DOHH2 (cell line): Measurements from ENCODE around the gene DIPK2B.

ENCODE experiments used
- EZH2phosphoT487 ChIP-seq: fragments of 200-600 bp; sonication (generic); IDR thresholded peaks from 2 replicates; pipeline ENCODE4 v1.6.1; 2017; ENCODE audit warnings: borderline replicate concordance, mild to moderate bottlenecking, antibody characterized with exemption, low read length, moderate library complexity, mixed read lengths
- TF ChIP-seq, protein P1 (sequence below): fragments of 200-600 bp; sonication (generic); IDR thresholded peaks from one replicate; pipeline ENCODE4 v1.5.1; 2014; ENCODE audit warnings: antibody characterized with exemption, mild to moderate bottlenecking, low read depth, low read length; ENCODE audit not compliant: poor library complexity, severe bottlenecking

DNA sequence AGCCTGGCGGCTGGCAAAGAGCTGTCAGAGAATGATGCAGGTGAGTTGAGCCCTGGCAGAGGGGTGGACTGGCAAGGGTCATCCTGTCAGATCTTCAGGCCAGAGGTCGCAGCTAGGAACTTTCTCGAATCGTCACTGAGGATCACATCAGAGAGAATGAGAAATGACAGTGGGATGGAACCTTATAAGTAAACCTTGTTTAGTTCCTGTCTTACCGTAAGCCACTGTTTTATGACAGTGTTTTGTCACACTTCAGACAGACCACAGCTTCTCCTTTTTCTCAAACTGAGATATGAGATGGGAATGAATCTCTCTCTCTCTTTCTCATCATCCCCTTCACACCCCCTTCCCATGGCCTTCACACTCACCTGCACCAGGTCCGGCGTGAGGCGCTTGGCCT, 9.3 kb downstream of the DIPK2B start:
- TF ChIP-seq, protein P1, sequence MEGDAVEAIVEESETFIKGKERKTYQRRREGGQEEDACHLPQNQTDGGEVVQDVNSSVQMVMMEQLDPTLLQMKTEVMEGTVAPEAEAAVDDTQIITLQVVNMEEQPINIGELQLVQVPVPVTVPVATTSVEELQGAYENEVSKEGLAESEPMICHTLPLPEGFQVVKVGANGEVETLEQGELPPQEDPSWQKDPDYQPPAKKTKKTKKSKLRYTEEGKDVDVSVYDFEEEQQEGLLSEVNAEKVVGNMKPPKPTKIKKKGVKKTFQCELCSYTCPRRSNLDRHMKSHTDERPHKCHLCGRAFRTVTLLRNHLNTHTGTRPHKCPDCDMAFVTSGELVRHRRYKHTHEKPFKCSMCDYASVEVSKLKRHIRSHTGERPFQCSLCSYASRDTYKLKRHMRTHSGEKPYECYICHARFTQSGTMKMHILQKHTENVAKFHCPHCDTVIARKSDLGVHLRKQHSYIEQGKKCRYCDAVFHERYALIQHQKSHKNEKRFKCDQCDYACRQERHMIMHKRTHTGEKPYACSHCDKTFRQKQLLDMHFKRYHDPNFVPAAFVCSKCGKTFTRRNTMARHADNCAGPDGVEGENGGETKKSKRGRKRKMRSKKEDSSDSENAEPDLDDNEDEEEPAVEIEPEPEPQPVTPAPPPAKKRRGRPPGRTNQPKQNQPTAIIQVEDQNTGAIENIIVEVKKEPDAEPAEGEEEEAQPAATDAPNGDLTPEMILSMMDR, result no peak
- no peak for TF ChIP-seq EZH2phosphoT487
